Endometrium (tissue), 2 donors: ENCODE results near the gene PPP3CA.
"Not testable (repeated sequence)": the region's sequence is repeated elsewhere in the genome, so short reads cannot be mapped to it uniquely, and the experiment has no call there.

Source experiments
- FAIRE-seq: peaks from 2 replicates; lab custom pipeline; 2012; peaks lifted over from hg19 to GRCh38; lab: Jason Lieb, UNC
- donor health status: control.
- donor health status: control.

Gene PPP3CA

DNA sequence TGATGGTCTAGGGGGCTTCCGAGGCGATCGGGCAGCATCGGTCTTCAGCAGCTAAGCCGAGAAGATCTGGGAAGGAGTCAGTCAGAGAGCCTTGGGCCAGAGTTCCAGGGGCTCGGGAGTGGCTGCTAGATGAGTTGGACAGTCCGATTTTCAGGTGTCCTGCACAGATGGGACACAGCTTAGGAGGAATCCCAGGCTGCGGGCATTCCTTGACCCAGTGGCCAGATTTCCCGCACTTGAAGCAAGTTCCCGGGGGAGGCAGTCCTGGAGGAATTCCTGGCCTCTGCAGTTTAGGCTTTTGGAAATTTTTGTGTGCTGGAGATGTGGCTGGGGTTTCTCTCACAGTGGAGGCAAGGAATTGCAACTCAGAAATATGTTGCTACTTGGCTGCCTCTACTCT is 352.3 kb downstream of the PPP3CA start:
- not testable (repeated sequence) for FAIRE-seq

DNA sequence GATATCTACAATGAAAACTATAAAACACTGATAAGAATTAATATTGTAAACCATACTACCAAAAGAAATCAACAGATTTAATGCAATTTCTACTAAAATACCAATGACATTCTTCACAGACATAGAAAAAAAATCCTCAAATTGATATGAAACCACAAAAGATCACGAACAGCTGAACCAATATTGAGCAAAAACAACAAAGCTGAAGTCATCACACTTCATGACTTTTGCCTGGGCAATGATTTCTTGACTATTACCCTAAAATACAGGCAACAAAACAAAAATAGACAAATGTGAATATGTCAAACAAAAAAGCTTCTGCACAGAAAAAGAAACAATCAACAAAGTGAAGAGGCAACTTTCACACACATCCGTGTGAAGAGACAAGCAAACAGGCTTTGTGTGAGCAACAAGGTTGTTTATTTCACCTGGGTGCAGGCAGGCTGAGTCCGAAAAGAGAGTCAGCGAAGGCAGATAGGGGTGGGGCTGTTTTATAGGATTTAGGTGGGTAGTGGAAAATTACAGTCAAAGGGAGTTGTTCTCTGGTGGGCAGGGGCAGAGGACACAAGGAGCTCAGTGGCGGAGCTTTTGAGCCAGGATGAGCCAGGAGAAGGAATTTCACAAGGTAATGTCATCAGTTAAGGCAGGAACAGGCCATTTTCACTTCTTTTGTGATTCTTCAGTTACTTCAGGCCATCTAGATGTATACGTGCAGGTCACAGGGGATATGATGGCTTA is 355.8 kb downstream of the PPP3CA start:
- FAIRE-seq = not testable (repeated sequence)

DNA sequence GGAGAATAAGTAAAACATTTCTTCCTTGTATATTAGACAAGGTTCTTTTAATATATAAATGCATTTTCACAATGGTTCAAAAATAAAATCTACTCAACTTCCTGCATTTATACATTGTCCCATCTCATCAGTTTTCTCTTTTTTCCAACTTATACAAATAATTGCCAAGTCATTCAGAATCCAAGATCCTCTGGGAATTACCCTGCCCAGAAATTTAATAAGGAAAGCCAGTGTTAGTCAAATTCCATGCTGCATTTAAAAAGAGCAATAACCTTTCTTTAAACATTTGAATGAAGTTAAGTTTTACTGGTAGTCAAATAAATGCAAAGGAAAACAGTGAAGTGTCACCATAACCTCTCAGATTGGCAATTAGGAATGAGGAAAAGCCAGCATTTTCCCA is 357.9 kb downstream of the PPP3CA start:
- FAIRE-seq = no peak

DNA sequence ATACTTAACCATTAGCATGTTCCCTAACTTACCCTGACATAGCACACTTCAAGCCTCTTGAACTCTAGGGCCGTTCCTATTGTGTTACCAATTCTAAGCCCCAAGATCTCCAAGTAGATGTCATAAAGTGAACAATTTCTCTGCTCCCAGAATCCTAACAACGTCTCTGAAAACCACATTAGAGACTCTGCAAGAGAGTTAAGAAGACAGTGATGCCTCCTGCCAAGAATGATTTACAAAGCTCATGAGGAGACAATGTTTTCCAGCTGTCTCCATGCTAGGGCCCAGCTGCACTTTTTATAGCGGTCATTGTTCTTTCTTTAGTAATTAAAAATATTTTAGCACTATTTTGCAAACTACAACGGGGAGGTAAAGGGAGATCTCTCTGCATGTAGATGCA is 358.4 kb downstream of the PPP3CA start:
- no peak for FAIRE-seq

DNA sequence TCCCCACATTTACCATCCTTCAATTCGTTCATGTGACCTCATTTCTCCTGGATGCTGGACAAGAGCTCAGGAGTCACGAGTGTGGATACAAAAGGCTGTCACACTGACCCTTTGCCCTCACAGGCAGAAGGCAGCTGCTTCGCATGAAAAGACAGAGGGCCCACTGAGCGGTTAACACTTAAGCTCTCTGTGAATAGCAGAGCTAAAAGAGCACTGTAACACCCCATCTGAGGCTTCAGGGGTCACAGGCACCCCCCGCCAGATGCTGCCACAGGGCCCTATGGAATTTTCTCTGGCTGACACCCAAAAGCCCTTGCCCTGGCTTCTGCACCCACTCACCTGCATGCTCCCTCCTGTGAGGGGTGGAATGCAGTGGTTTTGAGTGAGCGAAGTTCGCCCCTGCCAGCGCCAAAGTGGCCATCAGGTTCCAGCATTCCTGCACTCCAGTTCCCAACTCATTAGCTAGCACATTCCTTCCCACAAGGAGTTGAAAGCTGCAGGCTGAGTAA is 360.9 kb downstream of the PPP3CA start:
- FAIRE-seq = no peak

DNA sequence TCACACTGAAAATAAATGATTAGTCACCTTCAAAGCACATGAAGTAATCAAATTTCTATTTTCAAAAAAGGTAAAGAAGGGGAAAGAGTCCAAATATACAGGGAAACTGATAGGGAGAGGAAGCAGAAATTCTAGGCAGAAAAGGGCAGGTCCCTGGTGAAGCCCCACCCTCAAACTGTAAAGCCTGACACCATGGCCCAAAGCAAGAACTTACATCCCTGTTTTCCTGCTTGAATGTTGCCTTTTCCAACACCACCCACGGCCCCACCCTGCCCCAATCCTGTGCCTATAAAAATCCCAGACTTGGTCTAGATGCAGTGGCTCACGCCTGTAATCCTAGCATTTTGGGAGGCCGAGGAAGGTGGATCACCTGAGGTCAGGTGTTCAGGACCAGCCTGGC is 361.8 kb downstream of the PPP3CA start:
- no peak for FAIRE-seq

DNA sequence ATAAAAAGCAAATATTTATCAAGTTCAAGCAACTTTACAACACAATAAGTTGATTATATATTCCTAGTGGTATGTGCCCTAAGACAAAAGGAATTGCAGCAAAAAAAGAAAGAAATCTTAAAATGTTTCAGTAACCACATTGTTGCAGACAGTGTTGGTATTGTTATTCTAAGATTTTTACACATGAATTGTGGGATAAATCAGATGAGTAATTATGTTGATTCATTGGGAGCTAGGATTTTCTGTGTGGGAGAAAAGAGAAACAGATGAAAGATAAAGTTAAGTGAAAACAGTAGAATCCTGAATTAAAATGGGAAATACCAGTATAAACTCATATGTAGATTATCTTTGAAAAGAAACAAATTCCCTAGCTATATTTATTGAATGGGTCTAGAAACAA is 362.4 kb downstream of the PPP3CA start:
- no peak for FAIRE-seq

DNA sequence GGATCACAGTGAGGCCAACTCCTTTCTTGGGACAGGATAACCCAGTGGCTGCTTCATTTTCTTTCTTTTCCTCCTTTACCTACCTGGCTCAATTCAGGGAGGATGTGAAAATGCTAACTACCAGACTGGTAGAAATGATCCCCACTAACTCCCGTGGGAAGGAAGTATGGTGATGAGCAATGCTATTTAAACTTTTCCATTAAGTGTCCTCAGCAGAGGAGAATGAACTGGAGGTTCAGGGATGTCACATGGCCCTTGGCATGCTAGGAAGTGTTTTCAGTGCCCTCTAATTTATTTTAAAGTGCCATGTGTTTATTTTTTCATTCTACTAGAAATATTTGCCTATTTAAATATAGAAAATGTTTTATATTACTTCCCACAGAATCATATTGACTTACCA is 363.9 kb downstream of the PPP3CA start:
- FAIRE-seq = no peak

DNA sequence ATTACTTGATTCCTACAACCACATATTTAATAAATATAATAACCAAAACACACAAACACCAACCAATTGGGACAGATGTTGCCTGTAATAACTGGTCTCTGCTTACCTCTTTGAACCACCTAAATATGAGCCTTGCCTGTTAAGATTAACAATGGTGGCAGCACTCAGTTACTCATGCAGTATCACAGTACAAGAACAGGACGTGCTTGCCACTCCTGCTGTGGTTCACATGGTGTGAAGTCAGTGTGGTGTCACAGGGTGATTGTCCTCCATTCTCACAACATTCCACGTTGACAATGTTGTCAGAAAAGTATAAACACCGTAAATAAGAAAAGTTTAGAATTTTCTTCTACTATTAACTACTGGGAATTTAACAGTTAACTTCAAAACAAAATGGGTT is 365.0 kb downstream of the PPP3CA start:
- FAIRE-seq = no peak

DNA sequence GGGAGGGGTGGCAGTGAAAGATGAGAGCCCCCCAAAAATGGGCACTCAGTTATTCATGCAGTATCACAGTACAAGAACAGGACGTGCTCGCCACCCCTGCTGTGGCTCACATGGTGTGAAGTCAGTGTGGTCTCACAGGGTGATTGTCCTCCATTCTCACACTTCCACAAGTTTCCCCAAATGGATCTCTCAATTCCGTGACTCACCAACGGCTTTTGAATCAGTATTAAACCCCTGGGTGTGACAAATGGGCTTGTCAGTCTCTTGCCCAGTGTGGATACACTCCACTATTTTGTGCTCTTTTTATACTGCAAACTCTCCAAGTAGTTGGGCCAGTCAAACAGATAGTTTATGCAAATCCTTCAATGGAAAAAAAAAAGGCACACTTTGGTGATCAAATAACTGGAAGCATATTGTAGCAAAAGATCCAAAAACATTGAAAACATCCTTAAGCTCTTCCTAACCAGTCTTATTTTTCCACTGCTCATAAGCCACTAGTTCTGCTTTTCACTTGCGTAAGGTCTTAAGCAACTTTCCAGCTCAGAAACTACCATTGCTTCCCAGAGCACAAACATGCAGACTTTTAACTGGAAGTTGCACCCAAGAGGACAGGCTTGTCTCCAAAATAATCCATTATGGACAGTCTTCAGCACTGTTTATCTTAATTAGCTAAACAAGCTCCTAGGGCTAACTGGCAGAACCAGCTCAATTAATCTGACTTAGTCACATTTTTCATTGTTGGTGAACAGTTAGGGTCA is 365.7 kb downstream of the PPP3CA start:
- FAIRE-seq = no peak

DNA sequence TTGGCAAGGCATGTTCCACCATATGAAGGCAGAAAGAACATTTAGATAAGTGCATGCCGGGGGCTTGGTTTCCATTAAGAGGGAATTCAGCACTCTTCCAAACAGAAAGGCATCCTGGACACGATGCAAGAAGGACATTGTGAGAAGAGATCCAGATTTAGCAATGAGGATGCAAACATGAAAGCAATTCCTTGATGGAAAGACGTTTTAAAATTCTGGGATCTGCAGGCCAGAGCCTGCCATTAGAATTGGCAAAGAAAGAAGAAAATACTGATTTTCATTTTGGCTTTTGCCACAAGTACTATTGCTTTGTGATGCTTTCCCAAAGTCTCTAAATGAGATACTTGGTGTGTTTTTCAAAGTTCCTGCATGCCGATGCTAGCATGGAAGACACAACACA is 367.6 kb downstream of the PPP3CA start:
- FAIRE-seq = no peak

DNA sequence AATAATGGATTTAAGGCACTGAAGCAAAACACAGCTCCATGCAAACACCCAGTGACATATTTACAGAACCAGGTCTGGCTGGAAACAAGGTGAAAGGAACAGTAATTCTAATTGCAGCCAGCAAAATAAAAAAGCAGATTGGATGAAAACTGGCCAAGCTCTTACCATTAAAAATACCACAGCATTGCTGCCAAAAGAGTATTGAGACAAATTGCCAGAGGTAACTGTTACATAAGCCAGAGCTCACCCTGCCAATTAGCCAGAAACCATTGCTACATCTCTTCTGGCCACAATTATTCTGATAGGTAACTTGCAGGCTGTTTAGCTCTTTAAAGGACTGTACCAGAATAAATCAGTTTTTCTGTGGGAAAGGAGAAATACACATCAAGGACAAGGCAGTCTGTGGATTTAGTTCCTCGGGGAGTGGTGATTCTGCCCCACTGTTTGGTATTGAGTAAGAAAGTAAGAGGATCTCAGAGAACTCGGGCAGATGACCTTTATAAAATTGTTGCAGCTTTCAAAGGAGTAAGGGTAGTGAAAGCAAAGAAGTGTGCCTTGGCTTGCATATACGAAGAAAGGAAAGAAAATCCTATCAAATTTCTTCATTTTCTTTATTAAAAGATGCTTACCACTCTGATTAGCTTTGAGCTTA is 369.5 kb downstream of the PPP3CA start:
- no peak for FAIRE-seq

DNA sequence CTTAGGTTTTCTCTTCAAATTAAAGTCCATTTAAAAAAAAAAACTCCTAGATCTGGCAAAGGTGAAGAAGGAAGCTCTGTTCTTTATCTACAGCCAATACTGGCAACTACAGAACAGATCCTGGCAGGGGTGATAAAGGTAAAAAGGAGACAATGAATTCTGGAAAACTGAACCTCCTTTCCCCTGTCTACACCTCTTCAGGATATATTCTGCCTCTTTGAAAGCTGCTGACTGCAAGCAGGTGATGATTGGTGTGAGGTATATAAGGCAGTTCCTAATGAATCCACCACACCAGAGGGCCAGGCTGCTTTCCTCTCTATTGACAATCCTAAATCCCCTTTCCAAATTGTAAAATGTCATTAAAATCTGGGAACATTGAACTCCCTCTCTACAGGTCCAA is 370.1 kb downstream of the PPP3CA start:
- no peak for FAIRE-seq
